Measurements from ENCODE around the gene SEC22C. TPM values are rescaled to one million over a fixed set of nuclear protein-coding genes. Genes with fewer than 3 reads are reported as not detected.
"Not testable (repeated sequence)": the region's sequence is repeated elsewhere in the genome, so short reads cannot be mapped to it uniquely, and the experiment has no call there.

SEC22C gene
- total and polyA plus RNA-seq, 2 donors (not counting 1 experiment from before 2014, with no cell fraction given): 50.8 to 86.0 TPM

DNA sequence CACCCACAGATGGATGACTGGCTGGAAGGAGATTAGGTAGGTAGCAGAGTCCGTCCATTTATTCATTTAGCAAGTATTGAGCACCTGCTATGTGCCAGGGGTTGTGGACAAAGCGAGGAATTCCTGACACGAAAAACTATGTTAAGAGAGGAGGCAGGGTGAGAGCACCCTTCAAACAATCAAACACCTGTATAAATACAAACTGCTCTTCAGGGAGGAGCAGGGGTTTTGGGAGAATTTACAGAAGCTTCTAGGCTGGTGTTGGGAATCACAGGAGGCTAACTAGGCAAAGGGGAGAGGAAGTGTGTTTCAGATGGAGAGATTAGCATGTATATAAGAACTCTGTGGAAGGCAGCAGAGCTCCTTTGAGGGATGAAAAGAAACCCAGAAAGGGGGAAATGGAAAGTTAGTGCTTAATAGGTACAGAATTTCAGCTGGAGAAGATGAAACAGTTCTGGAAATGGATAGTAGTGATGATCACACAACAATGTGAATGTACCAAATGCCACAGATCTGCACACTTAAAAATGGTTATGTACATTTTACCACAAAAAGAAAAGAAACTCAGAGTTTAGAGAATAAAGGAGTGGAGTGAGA lies 805 bp upstream of the SEC22C start:
- Histone ChIP-seq H3K27ac (ENCODE audit: insufficient read depth, low read length) (peak overlapping the region; percentile 92), H3K4me1 (ENCODE audit: control insufficient read depth, extremely low read depth, insufficient read depth, low read length) (peaks cover 7% of the 10 kb centered on the region), H3K27me3 (ENCODE audit: control insufficient read depth, insufficient read depth, low read length) (no peaks in the 10 kb centered on the region), H3K4me2 (ENCODE audit: extremely low read depth, insufficient read depth, low read length) (peak overlapping the region; percentile 84), H3K9me3 (ENCODE audit: control insufficient read depth, insufficient read depth, low read depth, low read length) (no peaks in the 10 kb centered on the region), H3K79me2 (ENCODE audit: control insufficient read depth, insufficient read depth, low read length) (peaks cover 23% of the 10 kb centered on the region), H3K36me3 (ENCODE audit: control insufficient read depth, insufficient read depth, low read length) (no peaks in the 10 kb centered on the region), H3K9ac (ENCODE audit: insufficient read depth, low read length) (peak overlapping the region; percentile 92), H3K4me3 (replicated peaks in 1 of 4; ENCODE audit: control extremely low read depth in 1 of 4, insufficient read depth in 1 of 4, low read depth in 3 of 4, low read length in 4 of 4) (peak overlapping the region; percentile 88 to 92 (median 91)), H4K20me1 (ENCODE audit: control insufficient read depth, extremely low read depth, insufficient read depth, low read length) (no peaks in the 10 kb centered on the region), H2AFZ (ENCODE audit: low read length) (peak overlapping the region; percentile 90)
- TF ChIP-seq, protein P1, sequence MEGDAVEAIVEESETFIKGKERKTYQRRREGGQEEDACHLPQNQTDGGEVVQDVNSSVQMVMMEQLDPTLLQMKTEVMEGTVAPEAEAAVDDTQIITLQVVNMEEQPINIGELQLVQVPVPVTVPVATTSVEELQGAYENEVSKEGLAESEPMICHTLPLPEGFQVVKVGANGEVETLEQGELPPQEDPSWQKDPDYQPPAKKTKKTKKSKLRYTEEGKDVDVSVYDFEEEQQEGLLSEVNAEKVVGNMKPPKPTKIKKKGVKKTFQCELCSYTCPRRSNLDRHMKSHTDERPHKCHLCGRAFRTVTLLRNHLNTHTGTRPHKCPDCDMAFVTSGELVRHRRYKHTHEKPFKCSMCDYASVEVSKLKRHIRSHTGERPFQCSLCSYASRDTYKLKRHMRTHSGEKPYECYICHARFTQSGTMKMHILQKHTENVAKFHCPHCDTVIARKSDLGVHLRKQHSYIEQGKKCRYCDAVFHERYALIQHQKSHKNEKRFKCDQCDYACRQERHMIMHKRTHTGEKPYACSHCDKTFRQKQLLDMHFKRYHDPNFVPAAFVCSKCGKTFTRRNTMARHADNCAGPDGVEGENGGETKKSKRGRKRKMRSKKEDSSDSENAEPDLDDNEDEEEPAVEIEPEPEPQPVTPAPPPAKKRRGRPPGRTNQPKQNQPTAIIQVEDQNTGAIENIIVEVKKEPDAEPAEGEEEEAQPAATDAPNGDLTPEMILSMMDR (conservative IDR thresholded peaks at IDR 0.05 in 1 of 2, IDR thresholded peaks at IDR 0.05 in 1 of 2; ENCODE audit: low read depth in 1 of 2, low read length in 2 of 2): no peak
- no peak for TF ChIP-seq EZH2 (IDR thresholded peaks at IDR 0.05; ENCODE audit: low read length, missing control alignments)
- DNase-seq (ENCODE audit: low read depth in 2 of 2): no peak

DNA sequence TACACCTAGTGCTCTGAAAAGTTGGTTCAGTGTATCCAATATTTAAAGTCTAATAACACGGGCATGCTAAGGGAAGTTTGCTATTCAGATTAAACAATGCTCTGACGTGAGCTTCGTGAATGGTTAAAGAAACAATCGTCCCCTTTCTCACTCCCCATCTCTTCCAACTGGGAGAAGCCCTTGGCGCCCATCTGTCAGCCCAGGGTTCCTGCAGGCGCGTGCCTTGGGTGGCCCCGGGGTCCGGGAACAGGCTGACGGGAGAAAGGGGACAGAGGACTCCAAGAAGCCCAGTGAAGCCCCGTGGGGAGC lies 413 bp downstream of the SEC22C start:
- H3K4me2 ChIP-seq (ENCODE audit: extremely low read depth, insufficient read depth, low read length): peak overlapping the region; percentile 59
- no peak for DNase-seq (ENCODE audit: low read depth in 2 of 2)
- H3K79me2 ChIP-seq (ENCODE audit: control insufficient read depth, insufficient read depth, low read length): peaks cover 28% of the 10 kb centered on the region
- peak overlapping the region; percentile 30 for H2AFZ ChIP-seq (ENCODE audit: low read length)
- no peaks in the 10 kb centered on the region for H3K27me3 ChIP-seq (ENCODE audit: control insufficient read depth, insufficient read depth, low read length)
- peak overlapping the region; percentile 92 for H3K9ac ChIP-seq (ENCODE audit: insufficient read depth, low read length)
- no peaks in the 10 kb centered on the region for H3K9me3 ChIP-seq (ENCODE audit: control insufficient read depth, insufficient read depth, low read depth, low read length)
- H3K4me1 ChIP-seq (ENCODE audit: control insufficient read depth, extremely low read depth, insufficient read depth, low read length): peaks cover 7% of the 10 kb centered on the region
- no peaks in the 10 kb centered on the region for H4K20me1 ChIP-seq (ENCODE audit: control insufficient read depth, extremely low read depth, insufficient read depth, low read length)
- H3K27ac ChIP-seq (ENCODE audit: insufficient read depth, low read length): peak overlapping the region; percentile 92
- TF ChIP-seq, protein P1 (conservative IDR thresholded peaks at IDR 0.05 in 1 of 2, IDR thresholded peaks at IDR 0.05 in 1 of 2; ENCODE audit: low read depth in 1 of 2, low read length in 2 of 2): no peak
- no peak for TF ChIP-seq EZH2 (IDR thresholded peaks at IDR 0.05; ENCODE audit: low read length, missing control alignments)
- peak overlapping the region; percentile 88 to 92 (median 91) for H3K4me3 ChIP-seq (replicated peaks in 1 of 4; ENCODE audit: control extremely low read depth in 1 of 4, insufficient read depth in 1 of 4, low read depth in 3 of 4, low read length in 4 of 4)
- no peaks in the 10 kb centered on the region for H3K36me3 ChIP-seq (ENCODE audit: control insufficient read depth, insufficient read depth, low read length)

DNA sequence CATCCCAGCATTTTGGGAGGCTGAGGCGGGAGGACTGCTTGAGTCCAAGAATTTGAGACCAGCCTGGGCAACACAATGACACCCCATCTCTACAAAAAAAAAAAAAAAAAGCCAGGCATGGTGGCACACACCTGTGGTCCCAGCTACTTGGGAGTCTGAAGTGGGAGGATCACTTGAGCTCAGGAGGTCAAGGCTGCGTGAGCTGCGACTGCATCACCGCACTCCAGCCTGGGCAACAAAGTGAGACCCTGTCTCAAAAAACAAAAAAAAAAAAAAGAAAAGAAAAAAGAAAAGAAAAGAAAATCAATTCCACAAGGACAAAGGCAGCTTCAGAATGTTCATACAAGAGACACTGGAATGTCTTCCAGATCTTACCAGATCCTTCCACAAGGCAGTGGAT lies 2.4 kb downstream of the SEC22C start:
- not testable (repeated sequence) for H3K9ac ChIP-seq (ENCODE audit: insufficient read depth, low read length); H3K27ac ChIP-seq (ENCODE audit: insufficient read depth, low read length); H4K20me1 ChIP-seq (ENCODE audit: control insufficient read depth, extremely low read depth, insufficient read depth, low read length); DNase-seq (ENCODE audit: low read depth in 2 of 2); H3K27me3 ChIP-seq (ENCODE audit: control insufficient read depth, insufficient read depth, low read length); H3K4me3 ChIP-seq (replicated peaks in 1 of 4; ENCODE audit: control extremely low read depth in 1 of 4, insufficient read depth in 1 of 4, low read depth in 3 of 4, low read length in 4 of 4); H3K9me3 ChIP-seq (ENCODE audit: control insufficient read depth, insufficient read depth, low read depth, low read length); H3K36me3 ChIP-seq (ENCODE audit: control insufficient read depth, insufficient read depth, low read length); H3K4me1 ChIP-seq (ENCODE audit: control insufficient read depth, extremely low read depth, insufficient read depth, low read length); H3K4me2 ChIP-seq (ENCODE audit: extremely low read depth, insufficient read depth, low read length); H2AFZ ChIP-seq (ENCODE audit: low read length)
- peaks cover 41% of the 10 kb centered on the region for H3K79me2 ChIP-seq (ENCODE audit: control insufficient read depth, insufficient read depth, low read length)
